Spleen (tissue), 11 donors: ENCODE measurements around the gene MUC5B. TPM values are rescaled to one million over a fixed set of nuclear protein-coding genes. Genes with fewer than 3 reads are reported as not detected.

Experiments used
- DNase-seq: peaks from one replicate; pipeline ENCODE4 v3.0.0-alpha.2; 2020
- H3K27ac ChIP-seq, 8 donors: fragments of 200-600 bp; sonication (generic) in 7 of 8; 1 replicate in 4 of 8; 2 replicates in 4 of 8; pipeline versions ENCODE4 v1.5.0 to v1.8.0; 2016 to 2021; ENCODE audit warnings: inconsistent platforms in 4 of 8, mild to moderate bottlenecking in 4 of 8, moderate library complexity in 1 of 8
- H3K27me3 ChIP-seq, 7 donors: fragments of 200-600 bp; sonication (generic) in 6 of 7; replicated peaks in 1 of 7; 1 replicate in 4 of 7; 2 replicates in 3 of 7; pipeline versions ENCODE4 v1.5.0 to v1.8.0; 2016 to 2021; ENCODE audit warnings: inconsistent platforms in 3 of 7, mild to moderate bottlenecking in 1 of 7
- H3K36me3 ChIP-seq, 6 donors: fragments of 200-600 bp; sonication (generic) in 5 of 6; 1 replicate in 4 of 6; 2 replicates in 2 of 6; pipeline versions ENCODE4 v1.5.0 to v1.8.0; 2016 to 2021; ENCODE audit warnings: inconsistent platforms in 2 of 6
- H3K4me1 ChIP-seq, 6 donors: fragments of 200-600 bp; sonication (generic) in 5 of 6; 1 replicate in 3 of 6; 2 replicates in 3 of 6; pipeline versions ENCODE4 v1.5.0 to v1.8.0; 2016 to 2021; ENCODE audit warnings: inconsistent platforms in 3 of 6
- H3K4me3 ChIP-seq, 8 donors: fragments of 200-600 bp; sonication (generic) in 7 of 8; 1 replicate in 4 of 8; 2 replicates in 4 of 8; pipeline versions ENCODE4 v1.5.0 to v1.8.0; 2016 to 2021; ENCODE audit warnings: inconsistent platforms in 4 of 8, mild to moderate bottlenecking in 4 of 8, moderate library complexity in 2 of 8
- H3K9me3 ChIP-seq, 8 donors: fragments of 200-600 bp; sonication (generic) in 7 of 8; 1 replicate in 4 of 8; 2 replicates in 4 of 8; pipeline versions ENCODE4 v1.5.0 to v1.8.0; 2016 to 2021; ENCODE audit warnings: inconsistent platforms in 4 of 8
- CTCF ChIP-seq, 11 experiments: fragments of 200-600 bp in 7 of 11; fragments of 450-650 bp in 4 of 11; sonication (generic) in 4 of 11; IDR thresholded peaks in 8 of 11; conservative IDR thresholded peaks in 3 of 11; 1 replicate in 7 of 11; 2 replicates in 4 of 11; pipeline versions ENCODE4 v1.4.0 to v1.8.0; 2016 to 2021; ENCODE audit warnings: antibody characterized with exemption in 11 of 11, inconsistent platforms in 4 of 11, mild to moderate bottlenecking in 1 of 11
- POLR2A ChIP-seq, 3 donors: fragments of 450-650 bp; IDR thresholded peaks; one replicate each; pipeline ENCODE4 v1.5.1; 2017; ENCODE audit warnings: antibody characterized with exemption in 3 of 3, mild to moderate bottlenecking in 1 of 3
- POLR2AphosphoS5 ChIP-seq, 3 donors: sonication (generic); formaldehyde crosslinking; IDR thresholded peaks; one replicate each; pipeline ENCODE4 v1.5.1; 2017; ENCODE audit warnings: antibody characterized with exemption in 3 of 3
- WGBS, 5 donors: extraction: QIAGEN DNeasy Blood & Tissue Kit in 3 of 5; methylation state at CpG; one replicate each; pipeline versions ENCODE4 v1.1.5 to v1.1.7; 2013 to 2018; 5-methylcytosine and 5-hydroxymethylcytosine counted together
- intact Hi-C: fragments of 100-400 bp; cut with DNase I; formaldehyde crosslinking; loops from one replicate; pipeline ENCODE4 v1.15.0; 2023; ENCODE audit warnings: low total_unique reads
- polyA plus RNA-seq, 3 donors: library from polyadenylated mRNA; stranded (reverse); fragments of 200-250 nt; gene quantifications; one replicate each; pipeline ENCODE4 v1.2.1, GENCODE V29; 2013
- total RNA-seq, 7 donors: library from RNA; depleted of rRNA in 3 of 7; stranded (reverse); fragments of >200 nt in 3 of 7; fragmentation: NEBNext Ultra II Directional in 4 of 7; extraction: Animal tissue kit (Norgen Biotek cat#: 25700) in 4 of 7; gene quantifications; one replicate each; pipeline versions ENCODE4 v1.1.0 to v1.2.1, GENCODE V29; 2016 to 2021
- donor health status: healthy with polysubstance abuse.
- donor health status: DM: no; HTN: no; CAD: no; lungs with moderate emphysema.
- donor health status: DM: no; HTN: no; CAD: no.
- donor health status: Bipolar disorder and iron deficiency.
- donor health status: healthy.
- donor health status: DM: no; HTN: no; CAD: no.
- donor health status: DM: yes; HTN: yes; CAD: no.

MUC5B gene
- total and polyA plus RNA-seq, 10 donors, result under 0.01 to 0.09 (median under 0.01) TPM; not detected in 7

GRCh38 chr11:1271927-1272326, 49.1 kb downstream of the MUC5B start:
- WGBS, 5 donors, result 85 to 99% (median 93%) methylated on average over 12 to 30 of the region's 30 CpGs
- peak; percentile 68 for DNase-seq
- H3K27ac ChIP-seq, result no peak overlapping the region
- peaks cover 0 to 54% (median 32%) of the 10 kb centered on the region in 6 donors for H3K36me3 ChIP-seq
- H3K27me3 ChIP-seq, result no peaks in the 10 kb centered on the region
- no peak overlapping the region for H3K4me3 ChIP-seq
- H3K9me3 ChIP-seq, result no peaks in the 10 kb centered on the region
- intact Hi-C loops, result no loop called here
- TF ChIP-seq POLR2AphosphoS5 (IDR thresholded peaks at IDR 0.05), result peak in 1 of 3 donors; percentile 26
- TF ChIP-seq CTCF (IDR thresholded peaks at IDR 0.05 in 8 of 11, conservative IDR thresholded peaks at IDR 0.05 in 3 of 11), result no peak
- no peaks in the 10 kb centered on the region for H3K4me1 ChIP-seq

- H3K27ac ChIP-seq, result no peak overlapping the region
- H3K9me3 ChIP-seq, result no peaks in the 10 kb centered on the region
- WGBS, 5 donors, result 87 to 95% (median 94%) methylated on average over 30 of the region's 30 CpGs
- peaks cover 0 to 60% (median 38%) of the 10 kb centered on the region in 6 donors for H3K36me3 ChIP-seq
- H3K27me3 ChIP-seq, result no peaks in the 10 kb centered on the region
- H3K4me1 ChIP-seq, result no peaks in the 10 kb centered on the region
- intact Hi-C loops, result no loop called here
- peak; percentile 61 for DNase-seq
- TF ChIP-seq POLR2AphosphoS5 (IDR thresholded peaks at IDR 0.05), result no peak
- no peak for TF ChIP-seq POLR2A (IDR thresholded peaks at IDR 0.05)
- TF ChIP-seq CTCF (IDR thresholded peaks at IDR 0.05 in 8 of 11, conservative IDR thresholded peaks at IDR 0.05 in 3 of 11), result no peak
- H3K4me3 ChIP-seq, result no peak overlapping the region
These were observed 49.7 kb downstream of the MUC5B start for GRCh38 chr11:1272531-1272930.

- H3K27ac ChIP-seq, result no peak overlapping the region
- WGBS, 5 donors, result 90 to 97% (median 92%) methylated on average over 14 of the region's 14 CpGs
- H3K9me3 ChIP-seq, result no peaks in the 10 kb centered on the region
- no peaks in the 10 kb centered on the region for H3K4me1 ChIP-seq
- peaks cover 0 to 80% (median 52%) of the 10 kb centered on the region in 6 donors for H3K36me3 ChIP-seq
- no peaks in the 10 kb centered on the region for H3K27me3 ChIP-seq
- TF ChIP-seq POLR2AphosphoS5 (IDR thresholded peaks at IDR 0.05), result no peak
- no peak for TF ChIP-seq CTCF (IDR thresholded peaks at IDR 0.05 in 8 of 11, conservative IDR thresholded peaks at IDR 0.05 in 3 of 11)
- TF ChIP-seq POLR2A (IDR thresholded peaks at IDR 0.05), result no peak
- peak; percentile 41 for DNase-seq
- intact Hi-C loops, result no loop called here
- H3K4me3 ChIP-seq, result no peak overlapping the region
These were observed 51.6 kb downstream of the MUC5B start for GRCh38 chr11:1274501-1274900.

- Histone ChIP-seq H3K27me3 (no peaks in the 10 kb centered on the region), H3K27ac (no peak overlapping the region), H3K36me3 (peaks cover 0 to 85% (median 56%) of the 10 kb centered on the region in 6 donors), H3K4me1 (no peaks in the 10 kb centered on the region), H3K4me3 (no peak overlapping the region), H3K9me3 (no peaks in the 10 kb centered on the region)
- 89 to 93% (median 90%) methylated on average over 13 to 18 of the region's 18 CpGs for WGBS, 5 donors
- peak; percentile 48 for DNase-seq
- TF ChIP-seq POLR2AphosphoS5 (IDR thresholded peaks at IDR 0.05) (no peak), POLR2A (IDR thresholded peaks at IDR 0.05) (no peak), CTCF (IDR thresholded peaks at IDR 0.05 in 8 of 11, conservative IDR thresholded peaks at IDR 0.05 in 3 of 11) (no peak)
- intact Hi-C loops, result no loop called here
These were observed 52.2 kb downstream of the MUC5B start for GRCh38 chr11:1275021-1275420.
